GM19395 (cell line): ENCODE results near the gene GLP2R.
"Not testable (repeated sequence)": the region's sequence is repeated elsewhere in the genome, so short reads cannot be mapped to it uniquely, and the experiment has no call there.

ENCODE experiments used
- ATAC-seq: cut with Tn5 transposase; IDR thresholded peaks from one replicate; pipeline ENCODE4 v1.9.1; 2021; ENCODE audit warnings: mild to moderate bottlenecking, moderate library complexity; ENCODE audit not compliant: unreplicated experiment

GLP2R gene

DNA sequence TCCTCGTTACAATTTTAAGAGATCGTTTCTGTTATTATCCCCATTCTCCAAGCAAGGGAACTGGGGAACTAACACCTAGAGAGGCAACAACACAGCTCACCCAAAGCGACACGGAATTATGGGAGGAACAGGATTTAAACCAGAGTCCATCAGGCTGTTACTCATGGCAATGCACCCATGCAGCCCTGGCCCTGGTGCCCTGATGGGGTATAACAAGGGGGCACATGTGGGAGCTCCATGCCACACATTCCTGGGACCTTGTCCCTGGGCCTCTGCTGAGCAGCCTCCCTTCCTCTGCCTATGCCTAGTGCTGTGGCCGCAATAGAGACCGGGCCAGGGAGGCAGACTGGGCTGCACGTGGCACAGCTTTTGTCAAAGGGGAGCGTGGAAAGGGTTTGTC, 92.6 kb downstream of the GLP2R start:
- no peak for ATAC-seq

DNA sequence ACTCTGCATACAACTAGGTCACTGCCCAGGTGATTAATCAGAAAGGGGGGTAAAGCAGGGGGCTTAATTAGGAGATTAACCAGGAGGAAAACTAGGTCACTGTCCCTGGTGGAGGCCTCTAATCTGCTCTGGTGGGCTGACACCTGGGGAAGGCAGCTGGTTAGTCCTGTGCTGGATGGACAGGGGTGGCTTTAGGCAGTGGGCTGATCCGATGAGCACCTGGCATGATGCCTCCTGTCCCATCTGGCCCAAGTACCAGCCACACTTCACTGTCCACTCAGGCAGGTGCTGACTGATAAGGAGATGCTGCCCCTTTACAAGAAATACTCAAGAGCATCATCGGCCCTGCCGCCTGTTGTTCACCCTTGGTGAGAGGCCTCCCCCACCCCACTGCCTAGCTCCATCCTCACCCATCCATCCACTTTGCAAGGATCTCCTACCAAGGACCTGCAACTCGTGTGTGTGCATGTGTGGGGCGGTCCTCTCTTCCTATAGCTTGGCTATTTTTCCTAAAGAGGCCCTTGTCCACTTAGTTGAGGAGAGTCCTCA, 93.2 kb downstream of the GLP2R start:
- ATAC-seq: no peak

DNA sequence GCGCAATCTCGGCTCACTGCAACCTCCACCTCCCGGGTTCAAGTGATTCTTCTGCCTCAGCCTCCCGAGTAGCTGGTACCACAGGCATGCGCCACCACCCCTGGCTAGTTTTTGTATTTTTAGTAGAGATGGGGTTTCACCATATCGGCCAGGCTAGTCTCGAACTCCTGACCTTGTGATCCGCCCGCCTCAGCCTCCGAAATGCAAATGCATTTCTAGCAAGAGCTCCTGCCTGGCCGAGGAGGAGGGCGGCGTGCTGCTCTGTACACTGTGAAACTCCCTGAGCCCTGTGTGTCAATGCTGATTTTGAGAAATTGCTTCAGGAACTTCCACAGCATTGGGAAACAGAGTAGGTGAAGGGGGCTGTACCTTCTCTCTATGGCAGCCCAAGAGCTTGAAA, 95.5 kb downstream of the GLP2R start:
- not testable (repeated sequence) for ATAC-seq

DNA sequence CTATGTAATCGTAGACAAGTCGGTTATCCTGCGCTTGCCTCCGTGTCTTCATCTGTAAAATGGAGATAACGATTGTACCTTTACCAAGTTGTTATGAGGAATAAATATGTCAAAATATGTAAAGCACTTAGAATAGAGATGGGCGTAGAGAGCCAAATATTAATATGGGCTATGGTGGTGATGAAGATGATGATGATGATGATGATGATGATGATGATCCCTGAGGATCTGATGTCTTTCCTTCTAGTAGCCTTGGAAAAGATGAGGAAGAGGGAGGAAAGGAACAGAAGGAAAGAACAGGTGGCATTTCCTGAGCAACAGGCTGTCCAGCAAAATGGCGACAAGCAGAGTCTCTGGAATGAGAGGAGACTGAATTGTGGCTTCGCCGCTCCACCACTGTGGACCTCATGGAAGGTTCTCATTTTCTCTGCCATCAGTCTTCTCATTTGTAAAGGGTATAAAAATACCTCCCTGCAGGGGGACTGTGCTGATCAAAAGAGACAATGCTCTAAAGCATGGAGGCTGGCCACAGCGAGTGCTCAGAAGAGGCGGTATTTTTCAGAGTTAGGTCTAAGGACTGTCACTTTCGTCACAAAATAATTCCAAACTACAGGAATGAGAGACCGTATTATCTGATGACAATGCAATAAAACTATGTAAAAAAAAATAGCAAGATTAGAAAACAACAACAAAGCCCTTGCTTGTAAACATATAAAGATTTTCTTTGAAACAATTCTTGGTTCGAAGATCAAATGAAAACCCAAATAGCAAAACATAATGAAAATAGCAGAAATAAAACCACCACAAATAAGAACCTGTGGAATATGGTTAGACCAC, 96.5 kb downstream of the GLP2R start:
- ATAC-seq: no peak

DNA sequence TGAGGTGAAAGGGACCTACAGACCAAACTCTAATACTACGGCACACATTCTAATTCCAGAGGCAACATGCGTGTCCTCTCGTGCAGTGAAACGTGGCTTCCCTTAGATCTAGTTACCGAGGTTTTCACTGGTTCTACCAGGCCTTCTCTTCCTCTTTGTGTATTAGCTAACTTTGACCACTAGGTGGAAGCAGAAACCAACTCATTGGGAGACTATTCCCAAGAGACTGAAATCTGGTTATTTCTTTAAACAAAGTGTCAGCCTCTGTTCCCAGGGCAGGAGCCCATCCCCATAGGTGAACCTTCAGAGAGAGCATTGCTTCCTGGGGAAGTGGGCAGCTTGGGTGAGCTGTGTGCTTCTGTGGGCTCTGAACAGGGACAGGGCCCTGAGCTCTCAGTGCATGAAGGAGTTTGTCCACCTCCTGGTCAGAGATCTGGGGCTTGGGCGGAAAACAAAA, 99.0 kb downstream of the GLP2R start:
- ATAC-seq: peak; percentile 71

DNA sequence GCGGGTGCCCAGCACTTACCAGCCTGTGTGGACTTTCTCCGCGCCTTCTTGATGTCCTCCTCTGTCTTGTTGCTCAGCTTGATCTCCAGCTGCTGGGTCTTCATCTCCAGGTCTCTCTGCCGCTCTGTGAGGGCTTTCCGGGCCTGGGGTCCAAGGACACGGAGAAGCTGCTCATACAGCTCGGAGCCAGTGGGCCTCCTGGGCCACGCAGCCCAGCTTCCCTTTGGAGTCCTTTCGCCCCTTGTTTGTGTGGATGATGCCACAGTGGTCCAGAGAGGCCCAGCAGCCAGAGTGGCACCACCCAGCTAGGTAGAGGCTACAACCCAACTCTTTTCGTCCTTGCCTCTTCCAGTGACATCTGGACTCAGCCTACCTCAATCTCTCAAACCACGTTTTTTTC, 99.7 kb downstream of the GLP2R start:
- no peak for ATAC-seq

DNA sequence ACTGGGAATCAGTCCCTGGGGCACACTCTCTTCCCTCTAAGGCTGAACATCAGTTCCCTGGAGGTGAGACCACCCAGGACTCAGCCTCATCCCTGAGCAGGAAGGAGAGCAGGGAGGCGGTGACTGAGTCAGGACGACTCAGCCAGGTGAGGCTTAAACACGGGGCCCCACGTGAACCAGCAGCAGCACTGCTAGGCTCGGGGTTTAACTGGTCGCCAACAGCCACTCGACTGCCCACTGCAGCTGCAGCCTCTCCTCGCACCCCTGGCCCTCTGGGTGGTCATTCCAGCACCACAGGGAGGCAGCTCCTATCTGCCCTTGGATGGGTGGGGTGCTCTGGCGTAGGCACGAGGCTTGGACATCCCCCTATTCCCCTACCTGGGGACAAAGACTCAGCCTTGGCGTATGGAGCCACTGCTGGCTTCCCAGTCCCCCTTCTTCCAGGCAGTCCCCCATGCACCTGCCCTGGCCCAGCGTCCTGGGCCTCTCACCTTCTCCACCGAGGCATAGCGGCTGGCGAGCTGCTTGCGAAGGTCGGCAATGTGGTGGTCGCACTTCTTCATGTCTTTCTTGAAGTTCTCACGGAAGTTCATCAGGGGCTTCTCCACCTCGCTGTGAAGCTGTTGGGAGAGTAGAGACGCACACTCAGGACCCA, 100.6 kb downstream of the GLP2R start:
- ATAC-seq: no peak

- ATAC-seq: no peak
Measured at GRCh38 chr17:9928601-9929333, 103.0 kb downstream of the GLP2R start.

DNA sequence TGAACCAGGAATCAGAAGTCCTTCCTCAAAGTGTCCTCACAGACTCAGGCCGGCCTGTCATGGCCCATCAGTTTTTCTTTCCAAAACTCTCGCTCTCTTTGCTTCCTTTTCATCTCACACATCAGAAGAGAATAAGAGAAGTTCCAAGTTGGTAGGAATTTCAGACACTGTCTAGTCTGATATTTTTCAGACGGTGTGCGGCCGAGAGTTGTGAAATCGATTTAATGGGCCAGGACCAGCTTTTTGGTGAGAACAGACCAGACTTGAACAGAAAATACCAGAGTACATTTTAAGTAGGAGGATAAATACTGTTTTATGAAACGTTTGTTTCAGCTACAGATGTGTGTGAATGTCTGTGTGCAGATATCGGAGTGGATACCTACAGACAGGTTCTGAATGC, 104.1 kb downstream of the GLP2R start:
- no peak for ATAC-seq

DNA sequence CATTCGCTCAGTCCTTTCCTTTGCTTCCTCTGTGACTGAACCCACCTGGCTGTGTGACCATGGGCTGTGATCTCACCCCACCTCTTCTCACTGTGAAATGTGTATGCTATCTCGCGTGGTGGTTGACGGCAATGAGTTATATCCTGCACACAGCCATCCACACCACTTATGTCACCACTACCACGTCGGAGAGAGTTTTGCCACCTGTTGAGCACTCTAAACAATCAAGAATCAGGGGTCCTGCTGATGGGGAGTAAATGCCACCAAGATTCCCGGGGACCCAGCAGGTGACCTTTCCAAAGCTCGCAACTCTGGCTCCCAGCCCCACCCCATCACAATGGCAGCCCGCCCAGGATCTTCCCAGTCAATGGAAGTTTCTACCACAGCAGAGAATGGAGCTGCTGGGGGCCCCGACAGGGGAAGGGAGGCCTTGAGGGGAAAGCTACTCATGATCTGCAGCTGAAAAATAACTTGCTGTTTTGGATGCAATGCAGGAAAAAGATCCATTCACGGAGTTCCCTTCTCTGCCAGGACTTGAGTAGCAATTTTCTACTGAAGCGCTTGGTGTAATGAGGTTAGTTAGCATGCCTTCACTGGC, 105.5 kb downstream of the GLP2R start:
- ATAC-seq: no peak

- ATAC-seq: no peak
Measured at GRCh38 chr17:9932491-9932890, 106.8 kb downstream of the GLP2R start.

DNA sequence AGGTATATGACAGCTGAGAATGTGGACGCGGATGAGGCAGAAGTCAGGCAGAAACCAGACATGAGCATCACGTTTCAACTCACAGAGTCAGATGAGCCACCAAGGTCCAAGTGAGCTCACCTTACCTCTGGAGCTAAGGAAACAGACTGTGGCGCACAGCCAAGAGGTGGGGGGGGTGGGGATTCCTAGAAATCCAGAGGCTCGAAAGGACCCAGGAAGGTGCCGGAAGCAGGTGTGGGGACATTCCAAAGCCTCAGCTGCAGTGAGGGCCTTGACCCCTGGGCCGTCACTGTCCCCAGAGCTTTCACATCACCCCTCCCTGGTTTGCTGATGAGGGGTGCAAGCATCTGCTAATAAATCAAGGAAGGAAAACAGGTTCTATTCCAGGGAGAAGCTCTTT, 108.6 kb downstream of the GLP2R start:
- ATAC-seq: no peak

- ATAC-seq: no peak
Measured at GRCh38 chr17:9935408-9935807, 109.7 kb downstream of the GLP2R start.

DNA sequence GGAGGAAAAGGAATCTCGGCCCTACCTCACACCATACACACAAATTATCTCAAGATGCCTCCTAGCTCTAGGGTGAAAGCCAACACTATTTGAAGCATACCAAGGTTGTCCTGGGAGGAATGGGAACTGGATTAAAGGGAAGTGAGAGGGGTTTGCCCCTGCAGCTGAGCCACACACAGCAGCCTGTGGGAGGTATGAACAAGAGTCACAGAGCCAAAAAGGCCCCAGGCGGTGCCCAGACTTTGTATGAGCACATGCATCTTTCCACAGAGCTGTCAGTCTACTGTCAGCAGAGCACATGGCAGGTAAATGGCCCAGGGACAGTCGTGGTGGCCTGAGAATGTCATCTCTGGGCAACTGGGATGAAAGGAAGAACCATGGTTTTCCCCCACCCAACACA, 110.4 kb downstream of the GLP2R start:
- ATAC-seq: no peak

DNA sequence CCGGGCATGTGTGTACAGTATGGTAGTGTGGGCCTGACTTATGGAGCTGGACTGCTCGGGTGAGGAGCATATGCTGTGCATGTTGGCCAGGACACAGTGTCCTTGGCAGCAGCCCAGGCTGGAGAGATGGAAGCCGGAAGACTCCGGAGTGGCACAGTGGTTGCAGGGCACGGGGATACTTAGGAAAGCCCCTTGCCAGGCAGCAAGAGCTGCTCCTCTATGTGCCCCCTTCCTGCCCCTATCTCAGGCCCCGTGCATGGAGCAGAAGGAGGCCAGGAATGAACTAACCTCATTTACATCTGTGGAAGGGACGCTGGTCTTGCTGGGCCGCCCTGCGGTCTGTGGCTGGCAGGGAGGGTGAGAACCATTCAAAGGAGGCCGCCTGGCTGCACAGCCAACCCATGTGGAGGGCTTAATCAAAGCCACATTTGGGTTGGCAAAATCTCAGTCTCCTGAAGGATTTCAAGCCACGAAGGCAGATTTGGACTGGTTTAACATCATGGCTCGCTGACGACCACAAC, 111.6 kb downstream of the GLP2R start:
- ATAC-seq: no peak

- ATAC-seq: no peak
Measured at GRCh38 chr17:9937901-9938300, 112.2 kb downstream of the GLP2R start.

- ATAC-seq: no peak
Measured at GRCh38 chr17:9938764-9939163, 113.0 kb downstream of the GLP2R start.

- no peak for ATAC-seq
Measured at GRCh38 chr17:9940841-9941240, 115.1 kb downstream of the GLP2R start.

DNA sequence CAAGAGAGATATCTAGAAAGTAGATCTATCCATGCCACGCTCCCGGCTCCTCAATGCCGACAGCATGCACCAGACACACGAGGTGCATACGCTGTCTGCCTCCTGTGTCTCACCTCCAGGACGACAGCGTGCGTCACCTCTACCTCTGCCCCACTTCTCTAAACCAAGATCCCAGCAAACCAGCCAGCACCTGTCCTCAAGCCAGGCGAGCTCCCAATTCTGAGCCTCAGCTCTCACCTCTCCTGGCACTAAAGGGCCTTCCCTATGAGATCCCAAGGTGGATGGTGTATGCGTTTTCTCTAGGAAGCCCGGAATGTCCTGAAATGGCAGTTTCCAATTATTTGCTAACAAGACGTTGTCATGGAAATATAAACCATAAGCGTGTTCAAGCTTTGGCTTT, 115.6 kb downstream of the GLP2R start:
- ATAC-seq: no peak
